Measurements from ENCODE around the gene HMGN5. TPM values are rescaled to one million over a fixed set of nuclear protein-coding genes. Genes with fewer than 3 reads are reported as not detected.
A peak's percentile ranks its signal among the peaks of the same experiment; 100 is the strongest.

HMGN5 gene
- total RNA-seq, 3 donors from 2014 or later (not counting 1 experiment from before 2014, with no cell fraction given), result 0.95 to 1.3 (median 1.3) TPM

GRCh38 chrX:81229901-81230300, 28.2 kb upstream of the HMGN5 start:
- peak overlapping the region in 1 of 2 donors; percentile 35 for H3K27ac Mint-ChIP-seq
- no peaks in the 10 kb centered on the region for H3K36me3 Mint-ChIP-seq
- H3K36me3 ChIP-seq (ENCODE audit: control insufficient read depth, insufficient read depth, low read length), result no peaks in the 10 kb centered on the region
- H3K27me3 Mint-ChIP-seq (ENCODE audit: low read depth in 2 of 2), result no peaks in the 10 kb centered on the region
- intact Hi-C loops (cut with micrococcal nuclease), result no loop called here
- no peak overlapping the region for H3K27ac ChIP-seq (ENCODE audit: low read length)
- 100% methylated on average over 1 of the region's 2 CpGs for WGBS (ENCODE audit: insufficient coverage)
- H3K27me3 ChIP-seq (ENCODE audit: control insufficient read depth, insufficient read depth, low read length), result no peaks in the 10 kb centered on the region
- H3K4me1 ChIP-seq (ENCODE audit: control insufficient read depth, insufficient read depth, low read length), result no peaks in the 10 kb centered on the region
- no peaks in the 10 kb centered on the region for H3K9me3 ChIP-seq (ENCODE audit: control insufficient read depth, insufficient read depth, low read length)
- H3K4me1 Mint-ChIP-seq, result peaks cover 27 to 44% of the 10 kb centered on the region in 2 donors
- TF ChIP-seq CTCF (IDR thresholded peaks at IDR 0.05), result no peak
- ATAC-seq (no peak), DNase-seq (no peak)
- H3K4me3 ChIP-seq (ENCODE audit: low read length), result no peak overlapping the region
- H3K9me3 Mint-ChIP-seq, result no peaks in the 10 kb centered on the region
- no peak overlapping the region for H3K4me3 Mint-ChIP-seq

GRCh38 chrX:81229229-81229628, 27.5 kb upstream of the HMGN5 start:
- 100% methylated on average over 2 of the region's 3 CpGs for WGBS (ENCODE audit: insufficient coverage)
- H3K4me3 ChIP-seq (ENCODE audit: low read length), result no peak overlapping the region
- intact Hi-C loops (cut with micrococcal nuclease), result no loop called here
- H3K27ac ChIP-seq (ENCODE audit: low read length), result no peak overlapping the region
- H3K9me3 ChIP-seq (ENCODE audit: control insufficient read depth, insufficient read depth, low read length), result no peaks in the 10 kb centered on the region
- H3K9me3 Mint-ChIP-seq, result no peaks in the 10 kb centered on the region
- no peak for ATAC-seq
- no peaks in the 10 kb centered on the region for H3K36me3 ChIP-seq (ENCODE audit: control insufficient read depth, insufficient read depth, low read length)
- no peak for DNase-seq
- H3K27ac Mint-ChIP-seq, result peak overlapping the region in 1 of 2 donors; percentile 10
- peaks cover 34 to 38% of the 10 kb centered on the region in 2 donors for H3K4me1 Mint-ChIP-seq
- no peak overlapping the region for H3K4me3 Mint-ChIP-seq
- H3K27me3 ChIP-seq (ENCODE audit: control insufficient read depth, insufficient read depth, low read length), result no peaks in the 10 kb centered on the region
- no peak for TF ChIP-seq CTCF (IDR thresholded peaks at IDR 0.05)
- no peaks in the 10 kb centered on the region for H3K4me1 ChIP-seq (ENCODE audit: control insufficient read depth, insufficient read depth, low read length)
- no peaks in the 10 kb centered on the region for H3K27me3 Mint-ChIP-seq (ENCODE audit: low read depth in 2 of 2)
- no peaks in the 10 kb centered on the region for H3K36me3 Mint-ChIP-seq

- Histone ChIP-seq H3K4me1 (ENCODE audit: control insufficient read depth, insufficient read depth, low read length) (no peaks in the 10 kb centered on the region), H3K4me3 (ENCODE audit: low read length) (no peak overlapping the region), H3K27me3 (ENCODE audit: control insufficient read depth, insufficient read depth, low read length) (no peaks in the 10 kb centered on the region), H3K36me3 (ENCODE audit: control insufficient read depth, insufficient read depth, low read length) (no peaks in the 10 kb centered on the region), H3K27ac (ENCODE audit: low read length) (no peak overlapping the region), H3K9me3 (ENCODE audit: control insufficient read depth, insufficient read depth, low read length) (no peaks in the 10 kb centered on the region)
- Mint-ChIP-seq H3K36me3 (no peaks in the 10 kb centered on the region), H3K4me3 (no peak overlapping the region), H3K4me1 (peaks cover 13 to 47% of the 10 kb centered on the region in 2 donors), H3K27ac (peak overlapping the region in 1 of 2 donors; percentile 27), H3K27me3 (ENCODE audit: low read depth in 2 of 2) (no peaks in the 10 kb centered on the region), H3K9me3 (no peaks in the 10 kb centered on the region)
- WGBS (ENCODE audit: insufficient coverage), result no CpG with 5 or more reads among the region's 1 CpG
- DNase-seq, result no peak
- no peak for ATAC-seq
- TF ChIP-seq CTCF (IDR thresholded peaks at IDR 0.05), result no peak
- intact Hi-C loops (cut with micrococcal nuclease), result no loop called here
These were observed 14.0 kb upstream of the HMGN5 start for GRCh38 chrX:81215685-81216084.

GRCh38 chrX:81208916-81209315, 7.2 kb upstream of the HMGN5 start:
- no peaks in the 10 kb centered on the region for H3K27me3 Mint-ChIP-seq (ENCODE audit: low read depth in 2 of 2)
- intact Hi-C loops (cut with micrococcal nuclease), result no loop called here
- peaks cover 27 to 39% of the 10 kb centered on the region in 2 donors for H3K4me1 Mint-ChIP-seq
- 94% methylated on average over 4 of the region's 8 CpGs for WGBS (ENCODE audit: insufficient coverage)
- H3K36me3 Mint-ChIP-seq, result no peaks in the 10 kb centered on the region
- H3K36me3 ChIP-seq (ENCODE audit: control insufficient read depth, insufficient read depth, low read length), result no peaks in the 10 kb centered on the region
- no peak overlapping the region for H3K4me3 ChIP-seq (ENCODE audit: low read length)
- H3K4me3 Mint-ChIP-seq, result no peak overlapping the region
- H3K27me3 ChIP-seq (ENCODE audit: control insufficient read depth, insufficient read depth, low read length), result no peaks in the 10 kb centered on the region
- DNase-seq (no peak), ATAC-seq (no peak)
- H3K27ac Mint-ChIP-seq, result peak overlapping the region in 1 of 2 donors; percentile 59
- no peak for TF ChIP-seq CTCF (IDR thresholded peaks at IDR 0.05)
- H3K27ac ChIP-seq (ENCODE audit: low read length), result no peak overlapping the region
- no peaks in the 10 kb centered on the region for H3K9me3 ChIP-seq (ENCODE audit: control insufficient read depth, insufficient read depth, low read length)
- H3K9me3 Mint-ChIP-seq, result no peaks in the 10 kb centered on the region
- peaks cover 2% of the 10 kb centered on the region for H3K4me1 ChIP-seq (ENCODE audit: control insufficient read depth, insufficient read depth, low read length)
